Peyer's patch (tissue), 4 donors: ENCODE measurements around the gene ACTG2.

Experiments
- POLR2A ChIP-seq, 2 donors: fragments of 450-650 bp; IDR thresholded peaks; one replicate each; pipeline ENCODE4 v1.5.1; 2017; ENCODE audit warnings: antibody characterized with exemption in 2 of 2, mild to moderate bottlenecking in 2 of 2, moderate library complexity in 2 of 2
- TF ChIP-seq, protein P1 (sequence below), 6 experiments: fragments of 450-650 bp in 4 of 6; fragments of 200-600 bp in 2 of 6; sonication (generic) in 1 of 6; IDR thresholded peaks; one replicate each; pipeline ENCODE4 v1.5.1; 2017 to 2019; ENCODE audit warnings: antibody characterized with exemption in 6 of 6, mild to moderate bottlenecking in 3 of 6, moderate library complexity in 1 of 6

DNA sequence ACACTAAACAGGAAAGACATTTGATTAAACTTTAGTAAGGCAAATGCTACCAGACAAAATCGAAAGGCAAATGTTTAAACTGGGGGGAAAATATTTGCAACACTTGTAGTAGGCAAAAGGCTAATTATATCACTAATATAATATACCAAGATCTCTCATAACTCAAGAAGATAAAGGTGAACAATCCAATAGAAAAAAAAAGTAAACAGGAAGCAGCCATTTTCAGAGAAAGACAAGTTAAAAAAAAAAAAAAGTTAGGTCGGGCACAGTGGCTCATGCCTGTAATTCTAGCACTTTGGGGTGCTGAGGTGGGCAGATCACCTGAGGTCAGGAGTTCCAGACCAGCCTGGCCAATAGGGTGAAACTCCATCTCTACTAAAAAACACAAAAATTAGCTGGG lies 4.4 kb upstream of the ACTG2 start:
- TF ChIP-seq, protein P1, sequence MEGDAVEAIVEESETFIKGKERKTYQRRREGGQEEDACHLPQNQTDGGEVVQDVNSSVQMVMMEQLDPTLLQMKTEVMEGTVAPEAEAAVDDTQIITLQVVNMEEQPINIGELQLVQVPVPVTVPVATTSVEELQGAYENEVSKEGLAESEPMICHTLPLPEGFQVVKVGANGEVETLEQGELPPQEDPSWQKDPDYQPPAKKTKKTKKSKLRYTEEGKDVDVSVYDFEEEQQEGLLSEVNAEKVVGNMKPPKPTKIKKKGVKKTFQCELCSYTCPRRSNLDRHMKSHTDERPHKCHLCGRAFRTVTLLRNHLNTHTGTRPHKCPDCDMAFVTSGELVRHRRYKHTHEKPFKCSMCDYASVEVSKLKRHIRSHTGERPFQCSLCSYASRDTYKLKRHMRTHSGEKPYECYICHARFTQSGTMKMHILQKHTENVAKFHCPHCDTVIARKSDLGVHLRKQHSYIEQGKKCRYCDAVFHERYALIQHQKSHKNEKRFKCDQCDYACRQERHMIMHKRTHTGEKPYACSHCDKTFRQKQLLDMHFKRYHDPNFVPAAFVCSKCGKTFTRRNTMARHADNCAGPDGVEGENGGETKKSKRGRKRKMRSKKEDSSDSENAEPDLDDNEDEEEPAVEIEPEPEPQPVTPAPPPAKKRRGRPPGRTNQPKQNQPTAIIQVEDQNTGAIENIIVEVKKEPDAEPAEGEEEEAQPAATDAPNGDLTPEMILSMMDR (IDR thresholded peaks at IDR 0.05), result no peak
- TF ChIP-seq POLR2A (IDR thresholded peaks at IDR 0.05), result no peak
